Activated naive CD4-positive, alpha-beta T cell treated with anti-CD3 and anti-CD28 coated beads, Interleukin-2, amount 10 ng/mL, durations not matched to agents 7 days and 5 days (primary cell): ENCODE results near the gene OR5AU1.
"Not testable (repeated sequence)": the region's sequence is repeated elsewhere in the genome, so short reads cannot be mapped to it uniquely, and the experiment has no call there.

Experiments used
- CTCF ChIA-PET: fragments of 350-600 bp; sonication (Branson Sonifier 250); formaldehyde crosslinking; loops from one replicate; lab custom pipeline; 2021; ENCODE audit warnings: antibody characterized with exemption; lab: Charles Lee
- DNase-seq: peaks from one replicate; pipeline ENCODE4 v3.0.0-alpha.2; 2020
- H3K27ac Mint-ChIP-seq: one replicate; pipeline ENCODE4 v1.8.0; 2021; ENCODE audit warnings: mild to moderate bottlenecking, moderate library complexity, mixed read lengths
- H3K27me3 Mint-ChIP-seq: one replicate; pipeline ENCODE4 v1.8.0; 2021; ENCODE audit warnings: mild to moderate bottlenecking, mixed read lengths
- H3K36me3 Mint-ChIP-seq: one replicate; pipeline ENCODE4 v1.8.0; 2021; ENCODE audit warnings: mixed read lengths
- H3K4me1 Mint-ChIP-seq: one replicate; pipeline ENCODE4 v1.8.0; 2021; ENCODE audit warnings: mixed read lengths
- H3K4me3 Mint-ChIP-seq: one replicate; pipeline ENCODE4 v1.8.0; 2021; ENCODE audit warnings: mild to moderate bottlenecking, moderate library complexity, mixed read lengths
- H3K9me3 Mint-ChIP-seq: one replicate; pipeline ENCODE4 v1.8.0; 2021; ENCODE audit warnings: mixed read lengths

The OR5AU1 gene

GRCh38 chr14:21192447-21192822 is 36.6 kb upstream of the OR5AU1 start:
- Mint-ChIP-seq H3K4me3 (peak overlapping the region; percentile 43), H3K4me1 (peaks cover 13% of the 10 kb centered on the region), H3K9me3 (no peaks in the 10 kb centered on the region), H3K27ac (no peak overlapping the region), H3K27me3 (peaks cover 47% of the 10 kb centered on the region), H3K36me3 (no peaks in the 10 kb centered on the region)
- CTCF ChIA-PET, result interaction anchor here (0.8 to 1.6 kb wide), 4 partner anchors 12 to 177 kb away, joined by 3 to 5 read pairs (median 3); no protein-coding TSS in a partner anchor
- DNase-seq, result no peak

- Mint-ChIP-seq H3K4me1 (peaks cover 13% of the 10 kb centered on the region), H3K27me3 (peaks cover 46% of the 10 kb centered on the region), H3K27ac (no peak overlapping the region), H3K4me3 (peak overlapping the region; percentile 43), H3K9me3 (no peaks in the 10 kb centered on the region), H3K36me3 (no peaks in the 10 kb centered on the region)
- DNase-seq, result peak; percentile 87
- CTCF ChIA-PET, result interaction anchor here (0.8 to 1.6 kb wide), 3 partner anchors 87 to 177 kb away, joined by 3 to 5 read pairs (median 3); no protein-coding TSS in a partner anchor
These were observed 36.1 kb upstream of the OR5AU1 start for GRCh38 chr14:21191809-21192446.

GRCh38 chr14:21191261-21191808 is 35.5 kb upstream of the OR5AU1 start:
- Mint-ChIP-seq H3K4me1 (peaks cover 13% of the 10 kb centered on the region), H3K4me3 (peak overlapping the region; percentile 43), H3K36me3 (no peaks in the 10 kb centered on the region), H3K9me3 (no peaks in the 10 kb centered on the region), H3K27ac (no peak overlapping the region), H3K27me3 (peaks cover 42% of the 10 kb centered on the region)
- CTCF ChIA-PET, result interaction anchor here (0.6 to 1.6 kb wide), 2 partner anchors 87 to 140 kb away, joined by 3 to 5 read pairs; no protein-coding TSS in a partner anchor
- DNase-seq, result no peak

GRCh38 chr14:21185491-21185890 is 29.6 kb upstream of the OR5AU1 start:
- Mint-ChIP-seq H3K27me3 (peaks cover 5% of the 10 kb centered on the region), H3K27ac (no peak overlapping the region), H3K9me3 (peaks cover 4% of the 10 kb centered on the region), H3K4me1 (no peaks in the 10 kb centered on the region), H3K4me3 (no peak overlapping the region), H3K36me3 (no peaks in the 10 kb centered on the region)
- no peak for DNase-seq
- CTCF ChIA-PET, result no interaction called here

- no peak for DNase-seq
- Mint-ChIP-seq H3K4me3 (no peak overlapping the region), H3K9me3 (peaks cover 4% of the 10 kb centered on the region), H3K27me3 (peaks cover 8% of the 10 kb centered on the region), H3K4me1 (no peaks in the 10 kb centered on the region), H3K36me3 (no peaks in the 10 kb centered on the region), H3K27ac (no peak overlapping the region)
- CTCF ChIA-PET, result no interaction called here
These were observed 28.4 kb upstream of the OR5AU1 start for GRCh38 chr14:21184254-21184653.

GRCh38 chr14:21182166-21182565 is 26.3 kb upstream of the OR5AU1 start:
- Mint-ChIP-seq H3K27ac (no peak overlapping the region), H3K27me3 (peaks cover 8% of the 10 kb centered on the region), H3K4me1 (no peaks in the 10 kb centered on the region), H3K36me3 (no peaks in the 10 kb centered on the region), H3K9me3 (peaks cover 4% of the 10 kb centered on the region), H3K4me3 (no peak overlapping the region)
- DNase-seq, result no peak
- CTCF ChIA-PET, result no interaction called here

- DNase-seq, result no peak
- no peaks in the 10 kb centered on the region for H3K36me3 Mint-ChIP-seq
- CTCF ChIA-PET, result no interaction called here
These were observed 15.3 kb upstream of the OR5AU1 start for GRCh38 chr14:21171128-21171527.

GRCh38 chr14:21169573-21169972 is 13.7 kb upstream of the OR5AU1 start:
- H3K4me3 Mint-ChIP-seq, result no peak overlapping the region
- CTCF ChIA-PET, result no interaction called here
- H3K27me3 Mint-ChIP-seq, result peaks cover 50% of the 10 kb centered on the region
- no peaks in the 10 kb centered on the region for H3K9me3 Mint-ChIP-seq
- DNase-seq, result no peak
- H3K4me1 Mint-ChIP-seq, result no peaks in the 10 kb centered on the region
- H3K36me3 Mint-ChIP-seq, result no peaks in the 10 kb centered on the region
- H3K27ac Mint-ChIP-seq, result no peak overlapping the region

More at GRCh38 chr14:21171128-21171527, 15.3 kb upstream of the OR5AU1 start:
- H3K4me3 Mint-ChIP-seq, result no peak overlapping the region
- peaks cover 43% of the 10 kb centered on the region for H3K27me3 Mint-ChIP-seq
- H3K4me1 Mint-ChIP-seq, result no peaks in the 10 kb centered on the region
- no peaks in the 10 kb centered on the region for H3K9me3 Mint-ChIP-seq
- no peak overlapping the region for H3K27ac Mint-ChIP-seq

GRCh38 chr14:21168055-21168454 is 12.2 kb upstream of the OR5AU1 start:
- Mint-ChIP-seq H3K27ac (no peak overlapping the region), H3K9me3 (no peaks in the 10 kb centered on the region), H3K4me1 (no peaks in the 10 kb centered on the region), H3K4me3 (no peak overlapping the region), H3K36me3 (no peaks in the 10 kb centered on the region), H3K27me3 (peaks cover 46% of the 10 kb centered on the region)
- CTCF ChIA-PET, result no interaction called here
- DNase-seq, result no peak

- H3K9me3 Mint-ChIP-seq, H3K27ac Mint-ChIP-seq, H3K4me1 Mint-ChIP-seq, H3K36me3 Mint-ChIP-seq, H3K4me3 Mint-ChIP-seq, CTCF ChIA-PET, DNase-seq: not testable (repeated sequence)
- H3K27me3 Mint-ChIP-seq, result peaks cover 55% of the 10 kb centered on the region
These were observed 9.8 kb upstream of the OR5AU1 start for GRCh38 chr14:21165670-21166069.

- CTCF ChIA-PET, H3K36me3 Mint-ChIP-seq, H3K27ac Mint-ChIP-seq, H3K4me3 Mint-ChIP-seq, H3K4me1 Mint-ChIP-seq, H3K9me3 Mint-ChIP-seq, DNase-seq: not testable (repeated sequence)
- peaks cover 49% of the 10 kb centered on the region for H3K27me3 Mint-ChIP-seq
These were observed 9.2 kb upstream of the OR5AU1 start for GRCh38 chr14:21165002-21165605.

- no peak overlapping the region for H3K4me3 Mint-ChIP-seq
- no peak overlapping the region for H3K27ac Mint-ChIP-seq
- DNase-seq, result no peak
- no peaks in the 10 kb centered on the region for H3K36me3 Mint-ChIP-seq
- H3K27me3 Mint-ChIP-seq, result peaks cover 42% of the 10 kb centered on the region
- no peaks in the 10 kb centered on the region for H3K9me3 Mint-ChIP-seq
- CTCF ChIA-PET, result no interaction called here
- no peaks in the 10 kb centered on the region for H3K4me1 Mint-ChIP-seq
These were observed 8.0 kb upstream of the OR5AU1 start for GRCh38 chr14:21163871-21164291.

GRCh38 chr14:21162081-21162480 is 6.2 kb upstream of the OR5AU1 start:
- Mint-ChIP-seq H3K27ac (no peak overlapping the region), H3K36me3 (no peaks in the 10 kb centered on the region), H3K4me3 (no peak overlapping the region), H3K27me3 (peaks cover 48% of the 10 kb centered on the region), H3K9me3 (no peaks in the 10 kb centered on the region), H3K4me1 (no peaks in the 10 kb centered on the region)
- CTCF ChIA-PET, result no interaction called here
- DNase-seq, result no peak

GRCh38 chr14:21160061-21160610 is 4.3 kb upstream of the OR5AU1 start:
- Mint-ChIP-seq H3K27ac (no peak overlapping the region), H3K4me1 (no peaks in the 10 kb centered on the region), H3K4me3 (no peak overlapping the region), H3K27me3 (peaks cover 46% of the 10 kb centered on the region), H3K36me3 (no peaks in the 10 kb centered on the region), H3K9me3 (no peaks in the 10 kb centered on the region)
- CTCF ChIA-PET, result no interaction called here
- DNase-seq, result no peak
